ENCODE data around the gene ACAD10. TPM values are rescaled to one million over a fixed set of nuclear protein-coding genes. Genes with fewer than 3 reads are reported as not detected.

ACAD10 gene
- total RNA-seq, 1 experiment from 2014 or later: 25.3 TPM

DNA sequence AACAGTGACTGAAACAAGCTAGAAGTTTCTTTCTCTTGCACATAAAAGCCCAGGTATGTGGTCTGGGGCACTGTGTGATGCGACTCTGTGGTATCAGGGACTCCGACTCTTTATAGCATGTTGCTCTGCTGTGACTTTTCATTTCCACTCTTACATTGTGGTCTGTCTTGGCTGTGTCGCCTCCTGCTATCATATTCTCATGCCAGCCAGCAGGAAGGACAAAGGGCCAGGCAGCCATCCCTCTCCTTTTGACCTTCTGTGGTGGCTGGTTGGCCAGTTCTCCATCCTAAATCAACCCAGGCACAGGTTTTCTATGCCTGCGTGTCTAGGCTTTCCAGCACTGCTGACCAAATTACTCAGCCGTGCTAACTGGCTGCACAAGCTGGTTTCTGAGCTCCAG lies 8.0 kb downstream of the ACAD10 start:
- no peak overlapping the region for H3K4me2 ChIP-seq (ENCODE audit: low read length)
- no peak overlapping the region for H3K9ac ChIP-seq (ENCODE audit: low read length)
- no peak for DNase-seq (ENCODE audit: low read depth, low spot score)
- BruUV-seq (replicated peaks): no TSS peak
- no peak for ATAC-seq
- intact Hi-C loops (cut with micrococcal nuclease): no loop called here
- H2AFZ ChIP-seq (ENCODE audit: low read depth, low read length, poor library complexity, severe bottlenecking): no peak overlapping the region
- no peak overlapping the region for H3K4me3 ChIP-seq (replicated peaks in 1 of 2; ENCODE audit: low read depth in 1 of 2, low read length in 2 of 2)
- CTCF ChIA-PET: no interaction called here
- H3K79me2 ChIP-seq (ENCODE audit: insufficient read depth, low read length): peaks cover 3% of the 10 kb centered on the region; the same call in 1 of the 2 replicates
- no peaks in the 10 kb centered on the region for H3K9me3 ChIP-seq (ENCODE audit: control insufficient read depth in 1 of 2, insufficient read depth in 1 of 2, low read depth in 1 of 2, low read length in 2 of 2)
- no peaks in the 10 kb centered on the region for H3K9me2 ChIP-seq (ENCODE audit: insufficient read depth)
- RAD21 ChIA-PET (ENCODE audit: low non-redundant PET in 1 of 2, low total read pairs in 2 of 2, uncharacterized antibody in 2 of 2, unreplicated experiment in 2 of 2): no interaction called here
- POLR2A ChIA-PET: no interaction called here
- no peak for TF ChIP-seq SRF (IDR thresholded peaks at IDR 0.05; ENCODE audit: low read depth)
- no peak for TF ChIP-seq REST (IDR thresholded peaks at IDR 0.05; ENCODE audit: low read depth)
- no peak for TF ChIP-seq FOSL1 (IDR thresholded peaks at IDR 0.05; ENCODE audit: low read depth)
- TF ChIP-seq ZFX (IDR thresholded peaks at IDR 0.05): no peak
- TF ChIP-seq POLR2AphosphoS5 (IDR thresholded peaks at IDR 0.05; ENCODE audit: low read depth, low read length): no peak
- no peak for TF ChIP-seq SIN3A (IDR thresholded peaks at IDR 0.05; ENCODE audit: low read depth)
- no peak for TF ChIP-seq CBX3 (IDR thresholded peaks at IDR 0.05; ENCODE audit: low read depth)
- TF ChIP-seq, protein P1, sequence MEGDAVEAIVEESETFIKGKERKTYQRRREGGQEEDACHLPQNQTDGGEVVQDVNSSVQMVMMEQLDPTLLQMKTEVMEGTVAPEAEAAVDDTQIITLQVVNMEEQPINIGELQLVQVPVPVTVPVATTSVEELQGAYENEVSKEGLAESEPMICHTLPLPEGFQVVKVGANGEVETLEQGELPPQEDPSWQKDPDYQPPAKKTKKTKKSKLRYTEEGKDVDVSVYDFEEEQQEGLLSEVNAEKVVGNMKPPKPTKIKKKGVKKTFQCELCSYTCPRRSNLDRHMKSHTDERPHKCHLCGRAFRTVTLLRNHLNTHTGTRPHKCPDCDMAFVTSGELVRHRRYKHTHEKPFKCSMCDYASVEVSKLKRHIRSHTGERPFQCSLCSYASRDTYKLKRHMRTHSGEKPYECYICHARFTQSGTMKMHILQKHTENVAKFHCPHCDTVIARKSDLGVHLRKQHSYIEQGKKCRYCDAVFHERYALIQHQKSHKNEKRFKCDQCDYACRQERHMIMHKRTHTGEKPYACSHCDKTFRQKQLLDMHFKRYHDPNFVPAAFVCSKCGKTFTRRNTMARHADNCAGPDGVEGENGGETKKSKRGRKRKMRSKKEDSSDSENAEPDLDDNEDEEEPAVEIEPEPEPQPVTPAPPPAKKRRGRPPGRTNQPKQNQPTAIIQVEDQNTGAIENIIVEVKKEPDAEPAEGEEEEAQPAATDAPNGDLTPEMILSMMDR (IDR thresholded peaks at IDR 0.05 in 2 of 3, conservative IDR thresholded peaks at IDR 0.05 in 1 of 3; ENCODE audit: borderline replicate concordance in 1 of 3, insufficient read depth in 1 of 3, low read depth in 2 of 3, low read length in 2 of 3): no peak
- no peak for TF ChIP-seq TCF7L2 (IDR thresholded peaks at IDR 0.05; ENCODE audit: borderline replicate concordance, extremely low read depth, insufficient read depth, insufficient read length)
- TF ChIP-seq YY1 (IDR thresholded peaks at IDR 0.05; ENCODE audit: extremely low read depth, insufficient replicate concordance, low read depth, low read length): no peak
- TF ChIP-seq MAX (IDR thresholded peaks at IDR 0.05): no peak
- TF ChIP-seq ZNF274 (IDR thresholded peaks at IDR 0.05; ENCODE audit: low read depth, low read length): no peak
- TF ChIP-seq EGR1 (IDR thresholded peaks at IDR 0.05; ENCODE audit: low read depth): no peak
- no peak for TF ChIP-seq SP1 (IDR thresholded peaks at IDR 0.05; ENCODE audit: low read depth)
- TF ChIP-seq EZH2phosphoT487 (IDR thresholded peaks at IDR 0.05; ENCODE audit: borderline replicate concordance): no peak
- peaks cover 5 to 12% of the 10 kb centered on the region in 2 experiments; a peak in 3 of 4 replicates for H3K36me3 ChIP-seq (ENCODE audit: control insufficient read depth in 1 of 2, insufficient read depth in 2 of 2, low read length in 2 of 2)
- H4K20me1 ChIP-seq (ENCODE audit: insufficient read depth): no peaks in the 10 kb centered on the region
- H3K4me1 ChIP-seq (ENCODE audit: control insufficient read depth in 1 of 2, insufficient read depth in 2 of 2, low read length in 2 of 2): no peaks in the 10 kb centered on the region
- no peak overlapping the region for H3K27ac ChIP-seq (ENCODE audit: low read depth, low read length)
- no peaks in the 10 kb centered on the region for H3K27me3 ChIP-seq (ENCODE audit: insufficient read depth, low read length)

All from HCT116 (cell line).